ENCODE data around the gene PXDC1. TPM values are rescaled to one million over a fixed set of nuclear protein-coding genes. Genes with fewer than 3 reads are reported as not detected.

PXDC1 gene
- total RNA-seq, 1 experiment from 2014 or later: 30.8 TPM

DNA sequence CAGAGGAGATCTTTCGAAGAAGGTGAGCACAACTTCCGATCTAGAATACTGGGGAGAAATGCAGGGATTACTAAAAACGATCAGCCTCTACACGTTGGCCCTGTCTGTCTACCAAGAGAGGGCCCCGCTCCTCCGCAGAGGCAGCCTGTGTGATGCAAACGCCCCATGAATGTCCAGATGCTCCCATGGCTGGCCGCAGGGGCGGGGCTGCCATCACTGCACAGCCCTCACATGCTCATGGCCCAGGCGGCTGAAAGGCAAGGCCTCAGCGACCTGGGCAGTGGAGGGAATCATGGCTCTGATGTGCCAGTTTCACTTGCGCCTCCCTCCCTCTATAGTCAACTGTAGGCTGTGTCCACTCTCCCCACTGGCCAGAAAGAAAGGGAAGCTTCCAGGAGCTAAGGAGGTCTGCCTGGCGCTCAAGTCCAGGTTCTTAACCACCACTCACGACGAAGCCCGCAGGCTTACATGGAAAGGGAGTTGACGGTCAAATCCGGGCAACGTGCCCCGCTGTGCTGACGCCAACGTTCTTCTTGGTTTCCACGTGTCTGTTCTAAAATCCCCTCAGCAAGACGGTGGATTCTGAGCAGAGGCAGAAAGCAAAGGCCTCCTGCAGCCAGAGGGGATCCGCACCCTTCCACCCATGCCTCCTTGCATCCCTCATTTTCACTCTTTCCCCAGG is 14.2 kb downstream of the PXDC1 start:
- peaks cover 7% of the 10 kb centered on the region; the same call in 1 of the 2 replicates for H3K36me3 ChIP-seq (ENCODE audit: low read depth)
- peaks cover 1% of the 10 kb centered on the region; the same call in 1 of the 2 replicates for H4K20me1 ChIP-seq (ENCODE audit: insufficient read depth)

DNA sequence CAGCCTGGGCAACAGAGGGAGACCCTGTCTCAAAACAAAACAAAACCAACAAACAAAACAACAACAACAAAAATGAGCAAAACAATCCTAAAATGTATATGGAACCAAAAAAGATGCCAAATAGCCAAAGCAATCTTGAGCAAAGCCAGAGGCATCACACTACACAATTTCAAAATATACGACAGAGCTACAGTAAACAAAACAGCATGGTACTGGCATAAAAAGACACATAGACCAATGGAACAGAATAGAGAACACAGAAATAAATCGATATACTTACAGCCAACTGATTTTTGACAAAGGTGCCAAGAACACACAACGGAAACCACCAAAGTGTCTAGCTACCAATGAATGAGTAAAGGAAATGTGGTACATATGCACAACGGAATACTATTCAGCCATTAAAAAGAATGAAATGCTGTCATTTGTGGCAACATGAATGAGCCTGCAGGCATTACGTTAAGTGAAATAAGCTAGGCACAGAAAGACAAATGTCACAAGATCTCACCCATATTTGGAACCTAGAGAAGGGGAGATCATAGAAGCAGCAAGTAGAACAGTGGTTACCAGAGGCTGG is 16.4 kb downstream of the PXDC1 start:
- no peak for DNase-seq
- H3K27me3 ChIP-seq (ENCODE audit: insufficient read depth, low read depth): no peaks in the 10 kb centered on the region
- H4K20me1 ChIP-seq (ENCODE audit: insufficient read depth): peaks cover 5% of the 10 kb centered on the region; the same call in 1 of the 2 replicates
- TF ChIP-seq EZH2 (IDR thresholded peaks at IDR 0.05; ENCODE audit: low read depth): no peak
- TF ChIP-seq, protein P1, sequence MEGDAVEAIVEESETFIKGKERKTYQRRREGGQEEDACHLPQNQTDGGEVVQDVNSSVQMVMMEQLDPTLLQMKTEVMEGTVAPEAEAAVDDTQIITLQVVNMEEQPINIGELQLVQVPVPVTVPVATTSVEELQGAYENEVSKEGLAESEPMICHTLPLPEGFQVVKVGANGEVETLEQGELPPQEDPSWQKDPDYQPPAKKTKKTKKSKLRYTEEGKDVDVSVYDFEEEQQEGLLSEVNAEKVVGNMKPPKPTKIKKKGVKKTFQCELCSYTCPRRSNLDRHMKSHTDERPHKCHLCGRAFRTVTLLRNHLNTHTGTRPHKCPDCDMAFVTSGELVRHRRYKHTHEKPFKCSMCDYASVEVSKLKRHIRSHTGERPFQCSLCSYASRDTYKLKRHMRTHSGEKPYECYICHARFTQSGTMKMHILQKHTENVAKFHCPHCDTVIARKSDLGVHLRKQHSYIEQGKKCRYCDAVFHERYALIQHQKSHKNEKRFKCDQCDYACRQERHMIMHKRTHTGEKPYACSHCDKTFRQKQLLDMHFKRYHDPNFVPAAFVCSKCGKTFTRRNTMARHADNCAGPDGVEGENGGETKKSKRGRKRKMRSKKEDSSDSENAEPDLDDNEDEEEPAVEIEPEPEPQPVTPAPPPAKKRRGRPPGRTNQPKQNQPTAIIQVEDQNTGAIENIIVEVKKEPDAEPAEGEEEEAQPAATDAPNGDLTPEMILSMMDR (conservative IDR thresholded peaks at IDR 0.05): no peak
- no peak overlapping the region for H3K27ac ChIP-seq
- H3K36me3 ChIP-seq (ENCODE audit: low read depth): peaks cover 7% of the 10 kb centered on the region; the same call in 1 of the 2 replicates
- peaks cover 6% of the 10 kb centered on the region; the same call in 1 of the 2 replicates for H3K79me2 ChIP-seq (ENCODE audit: low read depth)
- no TSS peak for BruUV-seq (replicated peaks)
- no peak overlapping the region for H2AFZ ChIP-seq
- H3K4me3 ChIP-seq: no peak overlapping the region
- no peaks in the 10 kb centered on the region for H3K9me3 ChIP-seq (ENCODE audit: insufficient read depth, low read depth)
- POLR2A ChIA-PET (ENCODE audit: unreplicated experiment): no interaction called here
- no peaks in the 10 kb centered on the region for H3K9me2 ChIP-seq (ENCODE audit: insufficient read depth)
- CTCF ChIA-PET: no interaction called here
- intact Hi-C loops (cut with micrococcal nuclease; ENCODE audit: unreplicated experiment): no loop called here
- H3K4me1 ChIP-seq (replicated peaks; ENCODE audit: insufficient read depth): no peaks in the 10 kb centered on the region
- no peak overlapping the region for H3K4me2 ChIP-seq
- 0 out of 2 replicates have a peak, but pooled peaks cover 3% of the 10 kb centered on the region for H3F3A ChIP-seq (ENCODE audit: insufficient read depth, low read depth)

More for the DNA sequence above, 14.2 kb downstream of the PXDC1 start:
- Histone ChIP-seq H3K27ac (no peak overlapping the region), H3K9me3 (ENCODE audit: insufficient read depth, low read depth) (no peaks in the 10 kb centered on the region), H3K4me3 (no peak overlapping the region), H3K79me2 (ENCODE audit: low read depth) (peaks cover 12% of the 10 kb centered on the region; the same call in 1 of the 2 replicates), H3K4me2 (no peak overlapping the region), H3F3A (ENCODE audit: insufficient read depth, low read depth) (0 out of 2 replicates have a peak, but pooled peaks cover 3% of the 10 kb centered on the region), H2AFZ (no peak overlapping the region), H3K4me1 (replicated peaks; ENCODE audit: insufficient read depth) (peaks cover 5% of the 10 kb centered on the region; the same call in 1 of the 2 replicates), H3K27me3 (ENCODE audit: insufficient read depth, low read depth) (no peaks in the 10 kb centered on the region), H3K9me2 (ENCODE audit: insufficient read depth) (no peaks in the 10 kb centered on the region)
- TF ChIP-seq EZH2 (IDR thresholded peaks at IDR 0.05; ENCODE audit: low read depth): no peak
- TF ChIP-seq, protein P1 (conservative IDR thresholded peaks at IDR 0.05): no peak
- DNase-seq: no peak
- POLR2A ChIA-PET (ENCODE audit: unreplicated experiment): interaction anchor here (0.7 kb wide), 1 partner anchor 485 kb away, joined by 3 read pairs; no protein-coding TSS in a partner anchor
- CTCF ChIA-PET: interaction anchor here (0.6 kb wide), 1 partner anchor 1765 kb away, joined by 3 read pairs; no protein-coding TSS in a partner anchor
- intact Hi-C loops (cut with micrococcal nuclease; ENCODE audit: unreplicated experiment): no loop called here
- no TSS peak for BruUV-seq (replicated peaks)

DNA sequence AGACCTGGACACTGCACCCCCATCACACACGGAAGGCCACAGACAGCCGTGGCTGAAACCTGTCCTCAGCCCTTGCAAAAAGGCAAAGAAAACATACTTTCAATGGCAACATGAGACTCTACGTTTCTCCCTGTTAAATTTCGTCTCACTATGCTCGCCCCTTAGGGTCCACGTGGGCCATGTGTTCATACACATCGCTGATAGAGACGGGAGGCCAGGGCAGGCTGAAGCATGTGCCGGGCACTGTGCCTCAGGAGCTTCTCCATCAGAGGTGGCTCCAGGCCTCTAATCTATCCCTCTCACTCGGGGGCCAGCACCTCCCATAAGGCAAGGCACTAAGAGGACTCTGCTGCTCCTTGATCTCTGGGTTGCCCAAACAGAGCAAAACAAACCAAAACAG is 17.5 kb downstream of the PXDC1 start:
- intact Hi-C loops (cut with micrococcal nuclease; ENCODE audit: unreplicated experiment): loop anchor here (5.0 kb wide), 2 partner anchors 317 to 737 kb away; partner anchors contain the start of gene NQO2
- no peak overlapping the region for H3K27ac ChIP-seq
- no peaks in the 10 kb centered on the region for H3K9me2 ChIP-seq (ENCODE audit: insufficient read depth)
- peaks cover 6% of the 10 kb centered on the region; the same call in 1 of the 2 replicates for H3K79me2 ChIP-seq (ENCODE audit: low read depth)
- no peak overlapping the region for H3K4me2 ChIP-seq
- ChIA-PET POLR2A (ENCODE audit: unreplicated experiment) (no interaction called here), CTCF (no interaction called here)
- H2AFZ ChIP-seq: no peak overlapping the region
- H3K4me3 ChIP-seq: no peak overlapping the region
- H3K27me3 ChIP-seq (ENCODE audit: insufficient read depth, low read depth): no peaks in the 10 kb centered on the region
- no peak for DNase-seq
- TF ChIP-seq EZH2 (IDR thresholded peaks at IDR 0.05; ENCODE audit: low read depth): no peak
- TF ChIP-seq, protein P1 (conservative IDR thresholded peaks at IDR 0.05): no peak
- H3K36me3 ChIP-seq (ENCODE audit: low read depth): peaks cover 7% of the 10 kb centered on the region; the same call in 1 of the 2 replicates
- H3K9me3 ChIP-seq (ENCODE audit: insufficient read depth, low read depth): no peaks in the 10 kb centered on the region
- H3K4me1 ChIP-seq (replicated peaks; ENCODE audit: insufficient read depth): no peaks in the 10 kb centered on the region
- 0 out of 2 replicates have a peak, but pooled peaks cover 3% of the 10 kb centered on the region for H3F3A ChIP-seq (ENCODE audit: insufficient read depth, low read depth)
- no TSS peak for BruUV-seq (replicated peaks)
- H4K20me1 ChIP-seq (ENCODE audit: insufficient read depth): peaks cover 5% of the 10 kb centered on the region; the same call in 1 of the 2 replicates
